HT1080 (cell line): Measurements from ENCODE around the gene CHEK1. TPM values are rescaled to one million over a fixed set of nuclear protein-coding genes. Genes with fewer than 3 reads are reported as not detected.

ENCODE experiments used
- DNase-seq: peaks from one replicate; pipeline ENCODE4 v3.0.0-alpha.2; 2015; ENCODE audit warnings: low read depth
- total RNA-seq: library from RNA; depleted of rRNA; stranded (reverse); fragments of >200 nt; shearing (Covaris generic); gene quantifications from 2 replicates; pipeline ENCODE4 v1.2.3, GENCODE V29; 2014

The CHEK1 gene
- total RNA-seq, 1 experiment from 2014 or later, result 52.7 TPM

DNA sequence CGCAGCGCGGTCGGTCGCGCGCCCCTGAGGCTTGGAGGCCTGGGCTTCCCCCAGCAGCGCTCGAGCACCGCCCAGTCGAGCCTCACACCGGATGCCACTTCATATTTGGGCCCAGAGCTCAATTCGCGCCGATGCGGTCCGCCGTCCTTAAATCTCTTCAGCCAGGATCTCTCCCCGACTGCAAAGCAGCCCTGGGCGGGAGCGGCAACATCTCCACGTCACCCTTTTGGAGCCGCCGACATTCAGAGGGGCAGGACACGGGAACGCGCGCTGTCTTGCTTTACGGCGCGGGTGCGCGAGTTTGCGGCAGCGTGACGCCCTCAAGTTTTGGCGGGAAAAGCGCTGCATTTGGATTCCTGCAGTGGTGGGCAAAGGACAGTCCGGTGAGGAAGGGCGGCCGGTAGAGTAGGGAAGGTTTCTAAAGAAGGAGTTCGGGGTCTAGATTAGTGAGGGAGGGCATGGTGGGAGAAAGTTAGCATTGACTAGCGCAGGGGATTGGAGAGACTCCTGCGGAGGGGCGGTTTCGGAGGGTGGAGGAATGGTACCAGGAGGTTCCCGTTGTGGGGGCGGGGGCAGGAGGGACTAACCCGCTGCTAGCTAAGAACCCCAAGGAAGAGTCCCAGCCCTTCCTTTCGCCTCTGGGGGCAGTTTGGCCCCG lies 796 bp downstream of the CHEK1 start:
- peak; percentile 93 for DNase-seq

DNA sequence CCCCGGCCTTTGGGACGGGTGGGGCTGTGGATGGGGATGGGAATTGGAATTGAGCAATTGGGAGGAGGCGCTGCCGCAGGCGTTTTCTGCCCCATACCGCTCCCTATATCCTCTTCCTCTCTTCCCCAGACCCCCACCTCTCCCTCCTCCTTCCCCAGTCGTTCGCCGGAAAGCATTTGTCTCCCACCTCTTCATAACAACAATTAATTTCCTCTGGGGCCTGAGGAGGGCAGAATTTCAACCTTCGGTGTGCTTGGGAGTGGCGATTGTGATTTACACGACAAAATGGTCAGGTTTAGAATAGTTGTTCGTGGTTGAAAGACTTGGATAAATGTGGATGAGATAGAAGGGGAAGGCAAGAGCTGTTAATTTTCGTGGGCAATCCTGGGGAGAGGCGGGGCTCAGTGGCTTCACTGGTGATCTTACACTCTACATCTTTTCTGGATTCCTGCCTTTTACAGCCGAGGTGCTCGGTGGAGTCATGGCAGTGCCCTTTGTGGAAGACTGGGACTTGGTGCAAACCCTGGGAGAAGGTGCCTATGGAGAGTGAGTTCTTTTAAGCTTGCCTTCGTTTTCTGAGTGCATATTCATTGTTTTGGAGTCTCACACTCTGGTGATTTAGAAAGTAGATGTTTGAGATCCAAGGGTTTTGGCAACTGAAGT lies 1.5 kb downstream of the CHEK1 start:
- peak; percentile 99 for DNase-seq

DNA sequence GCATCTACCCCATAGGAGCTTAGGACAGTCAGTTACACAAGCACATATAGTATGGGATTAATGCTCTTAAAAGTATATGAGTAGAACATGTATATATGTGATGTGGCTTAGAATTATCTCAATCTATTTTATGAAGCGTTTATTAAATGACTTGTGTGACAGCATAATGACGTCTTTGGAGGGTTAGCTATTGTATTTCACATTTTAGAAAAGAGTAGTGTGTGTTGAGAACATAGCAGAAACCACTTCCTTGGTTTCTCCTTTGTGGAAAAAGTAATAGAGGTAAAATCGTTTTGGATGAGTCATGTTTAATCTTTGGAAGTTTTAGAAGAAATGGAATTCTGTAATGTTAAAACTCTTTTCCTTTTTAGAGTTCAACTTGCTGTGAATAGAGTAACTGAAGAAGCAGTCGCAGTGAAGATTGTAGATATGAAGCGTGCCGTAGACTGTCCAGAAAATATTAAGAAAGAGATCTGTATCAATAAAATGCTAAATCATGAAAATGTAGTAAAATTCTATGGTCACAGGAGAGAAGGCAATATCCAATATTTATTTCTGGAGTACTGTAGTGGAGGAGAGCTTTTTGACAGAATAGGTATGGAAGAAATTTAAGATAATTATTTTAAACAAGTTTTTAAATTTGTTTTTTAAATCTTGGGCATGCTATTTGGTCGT lies 2.4 kb downstream of the CHEK1 start:
- DNase-seq, result peak; percentile 7

DNA sequence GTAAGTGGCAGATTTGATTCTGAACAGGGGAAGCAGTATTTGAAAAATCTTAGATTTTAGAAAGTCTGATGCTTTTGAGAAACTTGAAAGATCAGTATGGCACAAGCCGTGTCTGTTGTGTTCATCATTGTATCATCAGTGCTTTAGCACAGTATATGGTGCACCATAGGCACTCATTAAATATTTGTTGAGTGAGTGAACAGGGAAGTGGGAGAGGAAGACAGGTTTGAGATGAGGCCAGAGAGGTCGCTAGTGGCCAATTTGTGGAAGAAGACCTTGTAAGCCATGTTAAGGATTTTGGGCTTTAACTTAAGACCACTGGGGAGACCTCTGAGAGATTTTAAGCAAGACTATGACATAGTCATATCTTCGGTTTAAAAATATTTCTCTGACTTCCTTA lies 12.9 kb downstream of the CHEK1 start:
- DNase-seq, result no peak

DNA sequence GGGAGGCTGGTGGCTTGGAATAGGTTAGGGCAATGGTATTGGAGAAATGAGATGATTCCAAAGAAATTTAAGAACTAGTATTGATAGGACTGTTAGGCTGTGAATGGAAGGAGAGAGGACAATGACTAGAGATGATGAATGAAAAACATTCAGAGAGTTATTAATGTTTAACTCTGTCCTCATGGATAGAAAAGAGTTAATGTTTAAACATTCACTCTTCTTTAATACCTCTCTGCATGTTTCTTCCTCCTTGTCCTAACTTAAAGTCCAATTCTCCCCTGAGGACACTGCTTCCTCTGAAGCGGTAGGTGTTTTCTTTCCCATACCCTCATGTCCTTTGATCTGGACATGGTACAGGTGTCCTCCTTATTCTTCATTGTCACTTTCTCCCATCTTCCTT lies 13.4 kb downstream of the CHEK1 start:
- no peak for DNase-seq

DNA sequence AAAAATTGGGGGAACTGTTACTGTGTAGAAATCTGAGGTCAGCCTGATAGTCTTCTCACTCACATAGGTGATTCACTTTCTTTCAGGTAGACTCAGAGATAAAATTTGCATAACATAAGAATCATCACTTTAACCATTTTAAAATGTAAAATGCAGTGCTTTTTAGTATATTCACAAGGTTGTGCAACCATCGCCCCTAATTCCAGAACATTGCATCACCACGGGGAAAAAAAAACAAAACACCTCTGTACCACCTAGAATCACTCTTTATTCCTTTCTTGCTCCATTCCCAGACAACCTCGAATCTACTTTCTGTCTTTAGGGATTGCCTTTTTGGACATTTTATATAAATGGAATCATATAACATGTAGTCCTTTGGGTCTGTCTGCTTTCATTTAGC lies 20.9 kb downstream of the CHEK1 start:
- DNase-seq, result no peak

DNA sequence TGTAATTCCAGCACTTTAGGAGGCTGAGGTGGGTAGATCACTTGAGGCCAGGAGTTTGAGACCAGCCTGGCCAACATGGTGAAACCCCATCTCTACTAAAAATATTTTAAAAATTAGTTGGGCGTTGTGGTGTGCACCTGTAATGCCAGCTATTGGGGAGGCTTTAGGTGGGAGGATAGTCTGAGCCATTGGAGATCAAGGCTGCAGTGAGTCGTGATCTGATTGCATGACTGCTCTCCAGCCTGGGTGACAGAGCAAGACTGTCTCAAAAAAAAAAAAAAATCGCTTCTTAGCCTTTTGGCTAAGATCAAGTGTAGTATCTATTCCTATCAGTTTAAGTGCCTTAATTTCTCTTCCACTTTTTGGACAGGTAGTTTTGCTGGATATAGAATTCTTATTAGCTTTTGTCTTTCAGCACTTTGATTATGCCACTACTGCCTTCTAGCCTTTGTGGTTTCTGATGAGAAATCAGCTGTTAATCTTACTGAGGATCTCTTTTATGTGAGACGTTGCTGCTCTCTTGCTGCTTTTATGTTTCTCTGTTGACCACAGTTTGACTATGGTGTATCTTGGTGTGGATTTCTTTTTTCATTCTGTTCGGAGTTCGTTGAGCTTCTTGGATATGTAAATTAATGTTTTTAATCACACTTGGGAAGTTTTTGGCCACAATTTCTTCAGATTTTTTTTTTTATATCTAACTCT lies 24.7 kb downstream of the CHEK1 start:
- DNase-seq, result no peak

DNA sequence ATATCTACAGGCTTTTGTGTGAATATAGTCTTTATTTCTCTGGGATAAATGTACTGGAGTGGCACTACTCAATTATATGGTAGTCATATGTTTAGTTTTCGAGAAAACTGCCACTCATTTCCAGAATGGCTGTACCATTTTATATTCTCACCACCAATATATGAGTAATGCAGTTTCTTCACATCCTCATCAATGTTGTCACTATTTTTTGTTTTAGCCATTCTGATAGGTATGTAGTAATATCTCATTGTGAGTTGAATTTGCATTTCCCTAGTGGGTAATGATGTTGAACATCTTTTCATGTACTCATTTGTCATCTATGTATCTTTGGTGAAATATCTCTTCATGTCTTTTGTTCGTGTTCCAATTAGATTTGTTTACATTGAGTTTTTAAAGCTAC lies 37.7 kb downstream of the CHEK1 start:
- no peak for DNase-seq

DNA sequence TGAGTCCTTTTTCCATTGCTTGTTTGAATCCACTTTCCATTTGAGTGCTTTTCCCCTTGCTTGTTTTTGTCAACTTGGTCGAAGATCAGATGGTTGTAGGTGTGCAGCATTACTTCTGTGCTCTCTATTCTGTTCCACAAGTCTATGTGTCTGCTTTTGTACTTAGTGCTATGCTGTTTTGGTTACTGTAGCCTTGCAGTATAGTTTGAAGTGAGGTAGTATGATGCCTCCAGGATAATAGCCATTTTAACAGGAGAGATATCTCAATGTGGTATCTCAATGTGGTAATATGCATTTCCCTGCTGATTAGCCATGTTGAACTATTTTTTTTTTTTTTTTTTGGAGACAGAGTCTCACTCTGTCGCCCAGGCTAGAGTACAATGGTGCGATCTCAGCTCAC lies 38.9 kb downstream of the CHEK1 start:
- no peak for DNase-seq

DNA sequence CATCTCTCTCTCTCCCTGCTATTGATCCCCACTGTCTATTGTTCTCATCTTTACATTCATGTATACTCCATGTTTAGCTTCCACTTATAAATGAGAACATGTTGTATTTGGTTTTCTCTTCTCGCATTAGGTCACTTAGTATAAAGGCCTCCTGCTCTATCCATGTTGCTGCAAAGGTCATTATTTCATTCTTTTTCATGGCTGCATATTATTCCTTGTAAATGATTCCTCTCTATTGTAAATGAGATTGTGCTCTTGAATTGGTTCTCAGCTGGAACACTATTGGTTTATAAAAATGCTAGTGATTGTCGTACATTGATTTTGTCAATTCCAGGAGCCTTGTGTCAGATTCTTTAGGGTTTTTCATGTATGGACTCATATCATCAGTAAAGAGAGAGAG lies 42.2 kb downstream of the CHEK1 start:
- DNase-seq, result no peak

DNA sequence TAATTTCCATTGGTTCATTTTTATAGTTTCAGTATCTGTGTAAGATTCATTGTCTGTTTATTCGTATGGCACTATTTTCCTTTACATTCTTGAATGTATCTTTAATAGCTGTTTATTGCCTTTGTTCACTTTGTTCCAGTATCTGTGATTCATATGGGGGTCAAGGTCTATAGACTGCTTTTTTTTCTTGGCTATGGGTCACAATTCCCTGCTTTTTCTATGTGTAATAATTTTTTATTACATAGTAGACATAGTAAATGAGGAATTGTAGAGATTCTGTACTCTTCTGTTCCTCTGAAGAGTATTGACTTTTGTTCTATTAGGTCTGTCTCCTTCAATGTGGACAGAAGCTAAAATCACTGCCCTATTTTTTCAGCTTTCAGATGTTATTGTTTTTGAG lies 45.2 kb downstream of the CHEK1 start:
- no peak for DNase-seq

DNA sequence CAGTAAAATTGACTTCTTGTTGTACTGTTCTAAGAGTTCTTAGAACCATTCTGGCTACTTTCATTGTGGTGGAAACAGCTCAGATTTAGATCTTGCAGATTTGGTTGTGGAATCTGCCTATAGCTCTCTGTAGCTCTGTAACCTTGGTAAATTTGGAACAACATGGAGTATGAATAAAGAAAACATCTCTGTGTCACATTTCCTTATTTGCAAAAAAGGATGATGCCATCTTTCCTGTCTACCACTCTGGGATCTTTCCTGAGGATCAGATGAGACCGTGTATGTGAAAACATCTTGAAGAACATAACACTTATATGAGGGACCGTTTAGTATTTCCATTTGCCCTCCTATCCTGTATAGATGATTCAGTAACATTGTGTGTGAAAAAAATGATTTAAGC lies 46.6 kb downstream of the CHEK1 start:
- DNase-seq, result no peak

DNA sequence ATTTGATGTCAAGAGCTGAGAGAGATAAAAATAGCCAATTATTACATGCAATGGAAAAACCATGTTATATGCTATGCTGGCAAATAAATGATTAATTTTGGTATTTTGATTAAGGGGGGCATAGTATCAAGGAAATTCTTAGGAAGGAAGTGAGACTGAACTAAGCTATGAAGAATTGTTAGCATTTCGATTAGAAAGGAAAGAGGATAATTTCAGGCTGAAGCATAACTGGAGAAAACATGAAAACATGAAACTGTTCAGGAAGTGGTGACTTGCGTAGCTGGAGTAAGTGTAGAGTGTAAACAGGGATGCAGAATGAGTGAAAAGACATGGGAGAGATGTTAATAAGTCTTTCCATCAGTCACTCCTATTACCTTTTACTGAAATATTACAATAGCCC lies 49.2 kb downstream of the CHEK1 start:
- no peak for DNase-seq

DNA sequence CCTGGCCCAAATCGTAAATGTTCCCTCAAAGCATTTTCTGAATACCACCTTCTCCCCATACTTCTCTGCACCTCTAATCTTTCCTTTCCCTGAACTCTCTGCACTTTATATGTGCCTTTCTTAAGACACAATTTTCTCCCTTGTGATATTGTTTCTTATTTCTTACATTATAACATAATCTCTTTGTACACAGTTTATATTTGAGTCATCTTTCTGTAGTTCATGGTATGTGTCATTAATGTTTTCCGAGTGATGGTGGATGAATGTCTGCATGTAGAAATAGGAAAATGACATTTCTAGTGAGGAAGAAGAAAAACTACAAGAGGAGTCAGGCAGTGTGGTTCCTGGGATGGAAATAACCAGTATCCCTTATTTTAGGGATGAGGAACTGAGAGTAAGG lies 50.2 kb downstream of the CHEK1 start:
- no peak for DNase-seq

DNA sequence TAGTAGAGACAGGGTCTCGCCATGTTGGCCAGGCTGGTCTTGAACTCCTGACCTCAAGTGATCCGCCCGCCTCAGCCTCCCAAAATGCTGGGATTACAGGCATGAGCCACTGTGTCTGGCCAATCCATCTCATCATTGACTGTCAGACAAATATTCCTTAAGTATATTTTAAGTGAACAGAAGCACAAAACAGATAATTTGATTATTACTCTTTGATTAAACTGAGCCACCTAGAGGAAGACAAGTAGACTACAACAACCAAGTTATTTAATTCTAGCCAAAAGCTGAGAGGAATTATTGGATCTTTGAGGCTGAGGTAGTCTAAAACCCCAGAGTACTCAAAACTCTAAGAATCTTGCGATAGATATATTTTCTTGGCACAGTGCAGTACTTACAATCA lies 54.4 kb downstream of the CHEK1 start:
- DNase-seq, result no peak

DNA sequence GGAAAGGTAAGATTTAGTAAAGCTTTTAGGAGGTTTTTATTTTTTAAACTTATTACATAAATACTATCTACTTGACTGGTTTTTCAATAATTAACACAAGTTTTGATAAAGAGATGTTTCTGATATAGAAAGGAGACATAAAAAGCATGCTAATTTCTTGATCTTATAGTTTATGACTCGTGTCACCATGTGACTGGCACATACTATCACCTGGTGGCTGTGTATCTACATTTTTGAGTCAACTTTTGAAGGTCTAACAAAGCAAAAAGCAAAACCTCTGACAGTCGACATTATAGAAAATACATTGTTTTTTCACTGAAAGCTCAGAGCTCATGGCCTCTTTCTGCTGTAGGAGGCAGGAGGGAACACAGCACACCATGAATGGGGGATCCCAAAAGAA lies 54.9 kb downstream of the CHEK1 start:
- DNase-seq, result no peak

DNA sequence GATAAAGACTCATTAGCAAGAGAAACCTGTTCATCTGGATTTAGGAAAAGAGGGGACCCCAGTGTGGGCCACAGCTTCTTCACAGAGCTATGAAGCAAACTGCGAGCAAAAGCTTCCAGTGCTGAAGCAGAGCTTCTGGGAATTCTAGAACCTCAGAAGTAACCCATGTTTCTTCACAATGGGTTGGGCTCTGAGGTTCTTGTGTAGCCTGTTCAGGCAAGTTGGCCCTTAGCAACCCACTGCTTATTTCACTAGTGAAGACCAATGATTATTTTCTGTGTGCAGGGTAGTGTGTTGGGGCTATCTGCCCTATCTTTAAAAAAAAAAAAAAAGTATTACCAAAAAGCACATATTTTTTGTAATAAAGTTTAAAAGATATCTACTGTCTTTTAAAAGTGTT lies 55.8 kb downstream of the CHEK1 start, which contains the start of gene ACRV1:
Gene ACRV1, minus strand, starts transcription at position 101 of the 400 bp plus-strand sequence. Its CDS starts 67 bp downstream, at position 34.
- DNase-seq, result no peak

DNA sequence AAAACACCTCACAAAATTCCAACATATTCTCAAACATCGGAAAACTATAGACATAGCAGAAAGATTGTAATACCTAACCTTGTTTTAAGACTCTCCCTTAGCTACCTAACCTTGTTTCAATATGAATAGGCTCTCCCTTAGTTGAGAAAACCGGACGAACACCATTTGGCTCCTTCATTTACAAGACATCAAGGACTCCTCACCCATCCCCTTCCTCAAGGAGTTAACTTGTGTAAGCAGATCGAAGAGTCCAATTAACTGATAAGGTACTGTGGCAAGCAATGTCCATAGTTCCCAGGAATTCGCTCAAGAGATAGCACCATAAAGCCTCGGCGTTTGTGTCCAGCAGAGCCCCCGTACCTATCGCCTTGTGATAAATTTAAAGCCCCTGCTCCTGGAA lies 60.3 kb downstream of the CHEK1 start:
- no peak for DNase-seq

DNA sequence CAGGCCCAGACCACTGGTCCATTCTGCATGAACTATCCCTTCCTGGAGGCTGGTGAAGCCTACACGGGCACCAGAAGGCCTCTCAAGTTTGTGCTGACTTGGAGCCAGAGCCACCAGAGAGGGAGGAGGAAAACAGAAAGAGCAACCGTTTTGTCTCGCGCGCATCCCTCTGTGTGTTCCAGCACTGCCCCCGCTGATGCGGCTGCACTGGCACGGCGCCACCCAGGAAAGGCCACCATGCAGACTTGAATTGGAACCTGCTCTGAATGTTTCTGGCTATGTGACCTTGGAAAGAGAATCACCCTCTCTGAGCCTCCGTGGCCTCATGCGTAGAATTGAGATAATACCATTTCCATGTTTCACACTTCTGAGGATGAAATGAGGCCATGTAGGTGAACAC lies 63.1 kb downstream of the CHEK1 start:
- DNase-seq, result no peak

DNA sequence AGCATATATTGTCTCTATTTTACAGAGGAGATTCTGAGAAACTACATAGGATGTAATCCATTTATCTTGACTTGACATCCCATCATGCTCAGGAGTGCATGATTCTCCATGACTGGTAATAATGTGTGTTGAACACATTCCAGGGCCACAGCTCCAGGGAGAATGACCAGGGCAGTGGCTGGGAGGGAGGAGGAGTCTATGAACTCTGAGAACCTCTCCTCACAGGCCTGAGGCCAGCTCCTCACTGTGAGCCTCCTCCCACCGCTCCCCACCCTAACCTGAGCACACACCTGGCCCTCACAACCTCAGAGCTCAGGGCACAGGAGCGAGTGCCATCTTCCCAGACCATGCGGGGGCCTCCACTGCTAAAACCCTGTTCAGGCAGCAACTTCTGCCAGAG lies 63.7 kb downstream of the CHEK1 start:
- DNase-seq, result no peak

DNA sequence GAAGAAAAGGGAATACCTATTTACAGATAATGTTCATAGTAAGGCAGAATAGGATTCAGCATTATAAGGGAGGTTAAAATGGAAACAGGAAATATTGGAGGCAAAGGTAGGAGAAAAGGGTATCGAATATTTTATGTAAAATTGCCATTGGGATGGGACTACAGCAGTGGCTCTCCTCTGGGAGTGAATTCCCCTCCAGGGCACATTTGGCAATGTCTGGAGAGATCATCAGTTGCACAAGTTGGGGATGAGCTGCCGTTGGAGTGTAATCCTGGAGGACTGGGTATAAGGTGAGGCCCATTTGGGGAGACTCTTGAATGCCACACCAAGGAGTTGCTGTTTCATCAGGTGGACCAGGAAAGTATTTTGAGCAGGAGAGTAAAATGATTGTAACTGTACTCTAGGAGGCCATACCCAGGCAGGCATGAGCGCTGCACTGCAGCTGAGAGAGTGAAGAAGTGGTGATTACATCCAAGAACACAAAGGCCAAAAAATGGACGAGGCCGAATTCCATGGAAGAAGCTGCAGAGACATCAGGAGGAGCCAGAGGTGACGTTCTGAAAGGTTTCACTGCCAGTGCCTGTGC lies 64.4 kb downstream of the CHEK1 start:
- no peak for DNase-seq

DNA sequence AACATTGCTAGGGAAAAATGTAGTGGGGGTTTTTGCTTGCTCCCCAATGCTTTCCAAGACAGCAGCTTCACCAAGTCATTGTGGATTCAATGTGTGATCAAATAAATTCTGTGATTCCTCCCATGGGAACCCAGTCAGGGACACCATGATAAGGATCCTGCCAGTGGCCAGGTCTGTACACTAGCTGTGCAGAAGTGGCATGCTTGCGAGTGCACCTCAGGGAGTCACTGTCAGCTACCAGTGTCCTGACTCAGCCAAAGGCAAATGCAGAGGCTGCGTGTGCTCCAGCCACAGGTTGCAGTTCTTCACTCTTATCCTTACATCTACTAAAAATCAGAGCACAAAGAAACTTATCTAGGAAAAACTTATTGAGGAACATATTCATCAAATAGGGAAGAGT lies 65.0 kb downstream of the CHEK1 start:
- no peak for DNase-seq
